ENCODE measurements around the gene AVP. TPM values are rescaled to one million over a fixed set of nuclear protein-coding genes. Genes with fewer than 3 reads are reported as not detected.

The AVP gene
- total and polyA plus RNA-seq, 2 of the 13 experiments (the other 11 are each of a cell fraction or from before 2014, with no cell fraction given), result 0.12 TPM; not detected in 1

- TF ChIP-seq MLXIP (CRISPR knock-in tag; IDR thresholded peaks at IDR 0.05; ENCODE audit: borderline replicate concordance), result no peak; the same call in 1 of the 2 replicates
- peak; percentile 71; the same call in 1 of the 2 replicates for TF ChIP-seq ZNF326 (CRISPR knock-in tag; IDR thresholded peaks at IDR 0.05; ENCODE audit: borderline replicate concordance)
- 0 out of 2 replicates have a peak, but pooled peaks have one; percentile 26 for TF ChIP-seq ZFP36L2 (CRISPR knock-in tag; IDR thresholded peaks at IDR 0.05)
- no peak for TF ChIP-seq ZNF382 (CRISPR knock-in tag; IDR thresholded peaks at IDR 0.05; ENCODE audit: borderline replicate concordance)
- peak; percentile 87 for TF ChIP-seq SIN3A (IDR thresholded peaks at IDR 0.05; ENCODE audit: borderline replicate concordance, low read depth, low read length)
- TF ChIP-seq STAG1 (CRISPR knock-in tag; IDR thresholded peaks at IDR 0.05), result peak; percentile 12
- TF ChIP-seq DZIP1 (CRISPR knock-in tag; IDR thresholded peaks at IDR 0.05), result peak; percentile 67; the same call in 1 of the 2 replicates
- peak; percentile 99 for TF ChIP-seq CSRNP1 (CRISPR knock-in tag; IDR thresholded peaks at IDR 0.05)
- peak; percentile 72 for TF ChIP-seq KDM5A (IDR thresholded peaks at IDR 0.05; ENCODE audit: borderline replicate concordance, low read length)
- no peak for TF ChIP-seq ZNF569 (CRISPR knock-in tag; IDR thresholded peaks at IDR 0.05; ENCODE audit: borderline replicate concordance)
- TF ChIP-seq, protein P1, sequence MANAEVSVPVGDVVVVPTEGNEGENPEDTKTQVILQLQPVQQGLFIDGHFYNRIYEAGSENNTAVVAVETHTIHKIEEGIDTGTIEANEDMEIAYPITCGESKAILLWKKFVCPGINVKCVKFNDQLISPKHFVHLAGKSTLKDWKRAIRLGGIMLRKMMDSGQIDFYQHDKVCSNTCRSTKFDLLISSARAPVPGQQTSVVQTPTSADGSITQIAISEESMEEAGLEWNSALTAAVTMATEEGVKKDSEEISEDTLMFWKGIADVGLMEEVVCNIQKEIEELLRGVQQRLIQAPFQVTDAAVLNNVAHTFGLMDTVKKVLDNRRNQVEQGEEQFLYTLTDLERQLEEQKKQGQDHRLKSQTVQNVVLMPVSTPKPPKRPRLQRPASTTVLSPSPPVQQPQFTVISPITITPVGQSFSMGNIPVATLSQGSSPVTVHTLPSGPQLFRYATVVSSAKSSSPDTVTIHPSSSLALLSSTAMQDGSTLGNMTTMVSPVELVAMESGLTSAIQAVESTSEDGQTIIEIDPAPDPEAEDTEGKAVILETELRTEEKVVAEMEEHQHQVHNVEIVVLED (CRISPR knock-in tag; IDR thresholded peaks at IDR 0.05; ENCODE audit: borderline replicate concordance), result peak; percentile 97
- TF ChIP-seq WIZ (CRISPR knock-in tag; IDR thresholded peaks at IDR 0.05), result peak; percentile 88
- TF ChIP-seq ZNF589 (CRISPR knock-in tag; conservative IDR thresholded peaks at IDR 0.05), result peak; percentile 98
- peak; percentile 93 for TF ChIP-seq PCBP1 (IDR thresholded peaks at IDR 0.05; ENCODE audit: borderline replicate concordance, low read depth, low read length)
- TF ChIP-seq PITX1 (CRISPR knock-in tag; IDR thresholded peaks at IDR 0.05), result peak; percentile 59
These were observed 38.5 kb downstream of the AVP start, which contains the start of gene MRPS26 (continued) for GRCh38 chr20:3045816-3046676.

All from HepG2 (cell line).